NCI-H146 treated with DMSO at 0.1 percent for 48 hours (cell line): Measurements from ENCODE around the gene APPBP2.
"Not testable (repeated sequence)": the region's sequence is repeated elsewhere in the genome, so short reads cannot be mapped to it uniquely, and the experiment has no call there.

ENCODE experiments used
- DNase-seq: peaks from one replicate; lab custom pipeline; 2025; ENCODE audit not compliant: unreplicated experiment; lab: John Stamatoyannopoulos, UW

The APPBP2 gene

DNA sequence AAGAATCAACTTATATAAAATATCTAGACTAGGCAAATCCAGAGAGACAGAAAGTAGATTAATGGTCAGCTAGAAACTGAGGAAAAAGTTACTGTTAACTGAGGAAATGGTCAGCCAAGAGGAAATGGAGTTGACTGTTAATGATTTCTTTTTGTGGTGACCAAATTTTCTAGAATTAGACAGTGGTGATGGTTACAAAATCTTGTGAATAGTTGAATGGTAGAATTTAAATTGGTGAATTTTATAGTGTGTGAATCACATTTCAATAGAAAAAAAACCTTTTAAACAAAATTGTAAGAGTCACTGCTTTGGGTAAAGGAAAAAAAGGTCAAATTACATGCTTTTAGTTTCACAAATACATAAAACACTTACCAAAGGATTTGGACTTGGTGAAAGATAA, 30.0 kb downstream of the APPBP2 start:
- no peak for DNase-seq

DNA sequence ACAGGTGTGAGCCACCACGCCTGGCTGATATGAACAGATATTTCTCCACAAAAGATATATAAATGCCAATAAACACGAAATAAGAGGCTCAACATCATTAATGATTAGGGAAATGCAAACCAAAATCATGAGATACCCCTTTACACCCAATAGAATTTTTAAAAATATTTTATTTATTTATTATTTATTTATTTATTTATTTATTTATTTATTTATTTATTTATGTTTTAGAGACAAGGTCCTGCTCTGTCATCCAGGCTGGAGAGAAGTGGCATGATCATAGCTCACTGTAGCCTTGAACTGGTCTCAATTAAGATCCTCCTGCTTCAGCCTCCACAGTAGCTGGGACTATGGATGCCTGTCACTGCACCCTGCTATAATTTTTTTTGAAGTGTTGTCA, 30.8 kb downstream of the APPBP2 start:
- no peak for DNase-seq

DNA sequence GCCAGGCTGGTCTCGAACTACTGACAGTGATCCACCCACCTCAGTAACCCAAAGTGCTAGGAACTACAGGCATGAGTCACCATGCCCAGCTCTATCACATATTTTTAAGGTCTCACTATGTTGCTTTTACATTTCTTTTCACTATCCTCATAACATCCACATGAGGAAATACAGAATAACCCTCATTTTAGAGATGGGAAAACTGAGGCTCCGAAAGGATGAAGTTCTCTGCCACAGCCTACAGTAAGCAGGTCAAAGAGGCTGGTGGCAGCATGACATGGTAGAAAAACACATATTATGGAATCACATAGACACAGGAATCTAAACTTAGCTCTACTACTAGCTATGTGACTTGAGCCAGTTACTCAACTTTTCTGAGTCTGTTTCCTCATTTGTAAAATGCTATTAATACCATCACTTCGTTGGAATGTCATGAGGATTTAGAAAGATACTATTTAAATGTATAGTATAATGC, 32.2 kb downstream of the APPBP2 start:
- DNase-seq, result no peak

GRCh38 chr17:60491771-60492170, 34.3 kb downstream of the APPBP2 start:
- no peak for DNase-seq

GRCh38 chr17:60490594-60490993, 35.4 kb downstream of the APPBP2 start:
- not testable (repeated sequence) for DNase-seq

GRCh38 chr17:60481604-60482003, 44.4 kb downstream of the APPBP2 start:
- DNase-seq, result no peak

DNA sequence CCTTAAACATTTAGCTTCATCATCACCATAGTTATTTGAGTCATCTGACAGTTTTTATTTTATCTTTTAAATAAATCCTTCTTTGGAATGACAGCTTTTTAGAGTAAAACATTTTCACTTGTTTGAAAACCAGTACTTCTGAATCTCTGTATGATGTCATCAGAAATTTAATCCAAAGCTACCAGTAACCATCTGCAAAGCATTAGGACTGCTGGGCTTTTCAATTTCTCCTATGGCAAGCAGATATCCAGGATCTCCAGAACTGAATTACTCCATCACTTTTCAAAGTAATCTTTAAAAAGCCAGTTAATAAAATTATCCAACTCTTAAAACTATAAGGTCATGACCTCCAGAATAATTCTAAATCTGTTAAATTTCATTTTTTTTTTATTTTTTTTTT, 52.3 kb downstream of the APPBP2 start:
- no peak for DNase-seq

DNA sequence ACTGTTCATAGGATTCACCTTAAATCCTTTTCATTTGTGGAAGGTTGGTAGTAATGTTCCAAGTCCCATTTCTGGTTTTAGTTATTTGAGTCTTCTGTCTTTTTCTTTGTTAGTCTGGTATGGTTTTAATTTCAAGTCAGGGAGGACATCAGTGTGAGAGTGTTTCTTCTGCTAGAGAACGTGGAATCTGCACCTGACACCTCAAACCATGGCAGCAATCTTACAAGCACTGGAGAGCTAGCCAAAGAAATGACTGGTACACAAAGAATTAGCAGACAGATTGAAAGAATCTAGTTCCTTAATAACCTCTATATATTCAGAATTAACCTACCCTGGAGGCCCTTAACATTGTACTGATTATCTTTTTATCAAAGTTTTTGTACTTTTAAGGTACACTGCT, 53.6 kb downstream of the APPBP2 start:
- no peak for DNase-seq

- DNase-seq, result no peak
Observed at GRCh38 chr17:60471451-60471850, 54.6 kb downstream of the APPBP2 start.

DNA sequence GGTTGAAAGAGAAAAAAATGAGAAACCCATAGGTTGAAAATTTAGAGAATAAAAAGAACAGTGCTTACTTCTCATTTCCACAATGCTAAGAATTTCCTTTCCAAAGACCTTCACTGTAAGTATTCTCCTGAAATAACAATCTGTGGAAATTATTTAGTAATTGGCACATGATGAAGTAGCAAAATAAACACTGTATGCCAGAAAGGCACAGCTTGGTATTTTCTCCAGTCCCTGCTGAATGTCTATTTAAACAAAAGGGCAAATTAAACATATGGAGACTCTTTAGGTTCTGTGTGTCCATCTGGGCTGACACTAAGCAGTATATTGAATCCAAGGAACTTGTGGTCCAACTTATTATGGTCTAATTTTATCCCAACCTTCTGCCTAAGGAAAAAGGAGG, 57.7 kb downstream of the APPBP2 start:
- DNase-seq, result no peak

- no peak for DNase-seq
Observed at GRCh38 chr17:60464343-60464742, 61.7 kb downstream of the APPBP2 start.

DNA sequence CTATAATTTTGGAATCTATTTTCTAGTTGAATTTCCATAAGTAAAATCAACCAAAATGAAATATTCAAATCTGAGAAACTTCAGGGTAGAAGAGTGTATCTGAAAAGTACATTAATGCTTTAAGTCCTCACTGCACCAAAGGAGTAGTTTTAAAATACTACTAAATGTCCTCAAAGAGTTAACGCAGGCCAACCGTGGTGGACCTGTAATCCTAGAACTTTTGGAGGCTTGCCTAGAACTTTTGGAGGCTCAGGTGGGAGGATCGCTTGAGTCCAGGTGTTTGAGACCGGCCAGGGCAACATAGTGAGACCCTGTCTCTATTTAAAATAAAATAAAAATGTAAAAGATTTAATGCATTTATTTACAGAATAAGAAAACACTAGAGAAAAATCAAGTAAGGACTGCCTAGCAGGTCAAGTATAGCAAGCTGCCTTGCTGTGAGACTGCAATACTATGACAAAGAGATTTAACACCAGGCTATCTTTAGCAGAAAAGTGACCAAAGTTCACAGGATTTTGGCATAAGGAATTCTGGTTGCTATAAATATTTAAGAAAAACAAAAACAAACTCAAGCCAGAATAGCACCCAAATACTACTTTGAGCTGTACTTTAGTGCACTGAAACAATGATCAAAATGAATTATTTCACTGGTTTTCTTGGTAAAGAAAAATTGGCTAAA, 62.7 kb downstream of the APPBP2 start:
- no peak for DNase-seq

- no peak for DNase-seq
Observed at GRCh38 chr17:60461584-60461983, 64.5 kb downstream of the APPBP2 start.

DNA sequence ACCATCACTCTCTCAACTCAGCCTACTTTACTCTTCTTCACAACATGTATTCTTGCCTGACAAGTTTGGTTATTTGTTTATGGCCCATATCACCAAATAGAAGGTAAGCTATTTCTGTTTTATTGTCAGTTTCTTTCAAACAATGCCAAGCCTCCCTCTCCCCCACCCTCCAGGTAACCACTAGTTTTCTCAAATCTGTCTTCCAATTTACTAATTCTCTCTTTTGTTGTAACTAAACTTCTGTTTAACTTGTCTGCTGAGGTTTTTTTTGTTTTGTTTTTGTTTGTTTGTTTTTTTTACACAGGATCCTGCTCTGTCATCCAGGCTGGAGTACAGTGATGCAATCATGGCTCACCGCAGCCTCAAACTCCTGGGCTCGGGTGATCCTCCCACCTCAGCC, 68.9 kb downstream of the APPBP2 start:
- DNase-seq, result no peak

GRCh38 chr17:60455378-60455777, 70.7 kb downstream of the APPBP2 start:
- DNase-seq, result no peak

DNA sequence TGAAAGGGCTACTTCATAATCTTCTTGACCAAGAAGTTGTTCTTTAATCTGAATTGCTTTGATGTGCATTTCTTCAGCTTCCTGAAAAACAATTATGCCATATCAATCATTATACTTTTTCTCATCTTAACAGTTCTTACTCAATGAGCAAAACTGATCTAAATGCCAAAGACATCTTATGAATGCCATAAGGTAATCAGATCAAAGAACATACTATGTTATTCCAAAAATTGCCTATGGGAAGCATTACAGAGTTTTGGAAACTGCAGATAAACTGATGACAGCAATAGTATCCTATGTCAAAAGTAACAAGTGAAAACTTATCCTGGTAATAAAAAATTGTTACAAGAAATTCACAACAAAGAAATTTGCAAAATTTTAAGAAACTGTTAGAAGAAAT, 74.1 kb downstream of the APPBP2 start:
- DNase-seq, result no peak

GRCh38 chr17:60451071-60451470, 75.0 kb downstream of the APPBP2 start:
- no peak for DNase-seq

- DNase-seq, result no peak
Observed at GRCh38 chr17:60447375-60447774, 78.7 kb downstream of the APPBP2 start.

DNA sequence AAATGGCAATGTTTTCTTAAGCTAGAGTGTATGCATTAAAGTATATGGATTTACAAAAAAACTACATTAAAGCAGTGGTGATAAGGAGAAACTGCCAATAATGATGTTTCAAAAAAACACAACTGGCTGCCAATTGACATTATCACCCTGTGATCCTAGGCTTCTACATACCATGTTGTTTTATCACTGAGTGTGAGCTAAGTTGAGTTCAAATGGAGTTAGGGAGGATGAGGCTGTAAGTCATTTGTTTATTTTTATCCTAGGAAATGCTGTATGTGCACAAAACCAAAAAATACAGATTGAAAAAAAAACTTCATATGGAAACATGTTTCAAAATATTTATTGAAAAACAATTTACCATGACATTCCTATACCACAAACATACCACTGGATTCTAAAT, 80.9 kb downstream of the APPBP2 start:
- no peak for DNase-seq

- no peak for DNase-seq
Observed at GRCh38 chr17:60443713-60444112, 82.3 kb downstream of the APPBP2 start.

DNA sequence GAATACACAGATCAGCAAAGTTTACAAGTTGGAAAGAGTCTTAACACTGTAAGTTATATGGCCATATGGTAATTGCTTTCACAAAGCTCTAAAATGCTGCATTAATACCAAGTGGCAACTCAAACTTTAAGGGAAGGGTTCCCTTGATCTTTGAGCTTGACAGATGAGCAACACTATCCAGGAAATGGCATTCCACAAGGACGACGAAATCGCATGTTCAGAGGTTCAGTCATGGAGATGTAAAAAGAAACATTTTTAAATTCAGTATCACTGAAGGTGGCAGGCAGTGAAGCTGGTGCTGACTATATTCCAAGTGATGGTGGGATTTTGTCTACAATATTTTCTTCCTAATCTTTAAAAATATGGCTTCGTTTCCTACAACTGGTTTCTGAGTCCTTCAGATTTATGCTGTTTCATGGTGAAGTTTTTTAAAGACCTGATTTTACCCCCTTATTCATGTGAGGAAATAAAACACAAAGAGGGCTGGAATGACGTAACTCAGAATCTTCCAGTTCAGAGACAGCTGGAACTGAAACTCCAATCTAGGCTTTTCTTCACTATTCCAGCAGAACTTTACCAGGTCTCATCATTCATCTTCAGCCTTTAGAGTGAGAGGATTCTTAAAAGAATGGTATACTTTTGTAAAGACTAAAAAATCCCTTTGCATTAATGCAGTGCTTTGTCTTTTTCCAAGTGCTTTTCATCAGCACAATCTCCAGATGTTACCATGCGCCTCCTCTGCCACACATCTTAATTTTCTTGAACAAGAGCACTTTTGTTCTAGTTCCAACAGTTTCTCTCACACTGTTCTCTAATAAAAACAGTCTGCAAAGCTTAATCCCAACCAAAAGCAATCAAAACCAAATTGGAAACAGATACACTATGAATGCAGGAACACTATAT, 83.5 kb downstream of the APPBP2 start:
- no peak for DNase-seq

GRCh38 chr17:60439501-60439900, 86.5 kb downstream of the APPBP2 start:
- no peak for DNase-seq
